ENCODE results near the gene CDC42BPA. TPM values are rescaled to one million over a fixed set of nuclear protein-coding genes. Genes with fewer than 3 reads are reported as not detected.
A peak's percentile ranks its signal among the peaks of the same experiment; 100 is the strongest.

CDC42BPA gene
- total and polyA plus RNA-seq, 2 of the 8 experiments (the other 6 are each of a cell fraction or from before 2014, with no cell fraction given): 7.1 to 28.5 TPM

DNA sequence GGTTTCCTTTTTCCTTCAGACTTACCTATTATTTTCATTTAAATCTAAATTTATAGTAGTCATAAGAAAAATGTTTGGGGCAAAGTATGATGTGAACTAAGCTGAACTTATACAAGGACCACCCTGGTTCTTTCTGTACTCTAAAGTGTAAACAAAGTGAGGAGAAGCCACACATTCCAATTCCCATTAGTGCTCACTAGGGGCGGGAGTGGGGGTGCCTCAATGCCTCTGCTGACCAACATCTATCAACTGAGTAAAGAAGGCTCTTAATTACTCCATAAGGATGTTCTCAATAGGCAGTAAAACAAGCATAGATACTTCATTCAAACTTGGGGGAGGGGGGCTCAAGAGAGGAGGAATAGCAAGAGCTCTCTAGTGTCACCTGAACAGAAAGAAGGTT is 151.7 kb downstream of the CDC42BPA start:
- ChIA-PET POLR2A (ENCODE audit: partially characterized antibody) (interaction anchor here (0.6 kb wide), 1 partner anchor 66 kb away, joined by 3 read pairs; no protein-coding TSS in a partner anchor), CTCF (ENCODE audit: partially characterized antibody) (interaction anchor here (1.0 to 1.4 kb wide), 3 partner anchors 12 to 35 kb away, joined by 3 to 7 read pairs (median 5); no protein-coding TSS in a partner anchor)
- H3K14ac ChIP-seq (ENCODE audit: insufficient read length): no peak overlapping the region
- H4K8ac ChIP-seq (ENCODE audit: extremely low read depth, insufficient read depth, low read length): no peak overlapping the region
- no peak overlapping the region for H2BK15ac ChIP-seq (ENCODE audit: low read length)
- no peaks in the 10 kb centered on the region for H3K79me1 ChIP-seq (ENCODE audit: low read depth, low read length)
- H3K4ac ChIP-seq (replicated peaks; ENCODE audit: insufficient read length, low read depth, low read length): no peak overlapping the region
- no peaks in the 10 kb centered on the region for H3K9me3 ChIP-seq (ENCODE audit: insufficient read depth in 2 of 2, low read depth in 1 of 2, low read length in 1 of 2)
- no peak overlapping the region for H2BK5ac ChIP-seq (ENCODE audit: low read depth, low read length)
- no peak overlapping the region for H2AFZ ChIP-seq (ENCODE audit: low read length)
- TF ChIP-seq RAD21 (IDR thresholded peaks at IDR 0.05 in 1 of 2, conservative IDR thresholded peaks at IDR 0.05 in 1 of 2; ENCODE audit: low read depth in 2 of 2, low read length in 2 of 2) (peak in 1 of 2 experiments; percentile 22; a peak in 2 of 4 replicates), RXRA (IDR thresholded peaks at IDR 0.05; ENCODE audit: insufficient read depth, low read depth, low read length) (no peak), TEAD4 (IDR thresholded peaks at IDR 0.05; ENCODE audit: low read depth, low read length) (0 out of 2 replicates have a peak, but pooled peaks have one; percentile 16), GABPA (IDR thresholded peaks at IDR 0.05; ENCODE audit: borderline replicate concordance, insufficient read depth, low read length) (no peak)
- TF ChIP-seq, protein P1, sequence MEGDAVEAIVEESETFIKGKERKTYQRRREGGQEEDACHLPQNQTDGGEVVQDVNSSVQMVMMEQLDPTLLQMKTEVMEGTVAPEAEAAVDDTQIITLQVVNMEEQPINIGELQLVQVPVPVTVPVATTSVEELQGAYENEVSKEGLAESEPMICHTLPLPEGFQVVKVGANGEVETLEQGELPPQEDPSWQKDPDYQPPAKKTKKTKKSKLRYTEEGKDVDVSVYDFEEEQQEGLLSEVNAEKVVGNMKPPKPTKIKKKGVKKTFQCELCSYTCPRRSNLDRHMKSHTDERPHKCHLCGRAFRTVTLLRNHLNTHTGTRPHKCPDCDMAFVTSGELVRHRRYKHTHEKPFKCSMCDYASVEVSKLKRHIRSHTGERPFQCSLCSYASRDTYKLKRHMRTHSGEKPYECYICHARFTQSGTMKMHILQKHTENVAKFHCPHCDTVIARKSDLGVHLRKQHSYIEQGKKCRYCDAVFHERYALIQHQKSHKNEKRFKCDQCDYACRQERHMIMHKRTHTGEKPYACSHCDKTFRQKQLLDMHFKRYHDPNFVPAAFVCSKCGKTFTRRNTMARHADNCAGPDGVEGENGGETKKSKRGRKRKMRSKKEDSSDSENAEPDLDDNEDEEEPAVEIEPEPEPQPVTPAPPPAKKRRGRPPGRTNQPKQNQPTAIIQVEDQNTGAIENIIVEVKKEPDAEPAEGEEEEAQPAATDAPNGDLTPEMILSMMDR (IDR thresholded peaks at IDR 0.05; ENCODE audit: control extremely low read depth in 1 of 3, insufficient read depth in 1 of 3, low read depth in 1 of 3, low read length in 3 of 3): peak in 1 of 3 experiments; percentile 6; a peak in 1 of 4 replicates
- no peaks in the 10 kb centered on the region for H4K20me1 ChIP-seq (replicated peaks in 1 of 2; ENCODE audit: control insufficient read depth in 1 of 2, insufficient read depth in 2 of 2, low read length in 2 of 2)
- H3K36me3 ChIP-seq (ENCODE audit: control insufficient read depth in 2 of 4, insufficient read depth in 4 of 4, low read length in 3 of 4): no peaks in the 10 kb centered on the region
- peaks cover 0 to 1% (median 0%) of the 10 kb centered on the region in 4 experiments; a peak in 1 of 7 replicates for H3K27me3 ChIP-seq (replicated peaks in 1 of 4; ENCODE audit: control insufficient read depth in 3 of 4, extremely low read depth in 1 of 4, insufficient read depth in 3 of 4, low read length in 3 of 4)
- H3K4me3 ChIP-seq (ENCODE audit: extremely low read depth in 1 of 4, insufficient read depth in 2 of 4, low read depth in 3 of 4, low read length in 4 of 4): no peak overlapping the region
- H4K5ac ChIP-seq (ENCODE audit: insufficient read length, low read depth, low read length): no peak overlapping the region
- no peak overlapping the region for H3K23ac ChIP-seq (ENCODE audit: insufficient read length)
- H3K4me2 ChIP-seq (ENCODE audit: insufficient read depth in 1 of 2, low read depth in 2 of 2, low read length in 2 of 2): no peak overlapping the region
- H2BK20ac ChIP-seq (ENCODE audit: low read length): no peak overlapping the region
- FAIRE-seq (no peak), DNase-seq (ENCODE audit: low read depth in 1 of 2, low spot score in 2 of 2) (no peak)
- no peak overlapping the region for H2AK5ac ChIP-seq (ENCODE audit: low read depth, low read length)
- H4K91ac ChIP-seq (replicated peaks; ENCODE audit: insufficient read length, low read length): no peak overlapping the region
- no peak overlapping the region for H3K18ac ChIP-seq (ENCODE audit: extremely low read depth, low read length)
- no peak overlapping the region for H3K27ac ChIP-seq (ENCODE audit: low read depth, low read length)
- H3K56ac ChIP-seq (replicated peaks; ENCODE audit: insufficient read length, low read depth, low read length): no peak overlapping the region
- H2BK120ac ChIP-seq (replicated peaks; ENCODE audit: low read depth, low read length): no peak overlapping the region
- no peaks in the 10 kb centered on the region; a peak in 1 of 7 replicates for H3K4me1 ChIP-seq (replicated peaks in 1 of 4; ENCODE audit: control insufficient read depth in 3 of 4, insufficient read depth in 4 of 4, low read length in 3 of 4)
- H3K9ac ChIP-seq (replicated peaks in 1 of 4; ENCODE audit: extremely low read depth in 1 of 4, low read depth in 3 of 4, low read length in 3 of 4): no peak overlapping the region
- H3K23me2 ChIP-seq (ENCODE audit: low read depth, low read length): no peaks in the 10 kb centered on the region
- H2BK12ac ChIP-seq (ENCODE audit: low read depth, low read length): no peak overlapping the region
- H3K79me2 ChIP-seq (ENCODE audit: control insufficient read depth in 1 of 2, insufficient read depth in 2 of 2, low read length in 2 of 2): 0 out of 4 replicates have a peak, but pooled peaks cover 0 to 2% of the 10 kb centered on the region in 2 experiments
- 44% methylated on average over 1 of the region's 1 CpG; no CpG with 5 or more reads in 1 of the 2 experiments for WGBS, 2 experiments (ENCODE audit: extremely low coverage in 1 of 2, insufficient coverage in 1 of 2, insufficient read length in 1 of 2, insufficient replicate concordance in 2 of 2, low coverage in 1 of 2, low lambda C conversion rate in 2 of 2, missing lambda C conversion rate in 1 of 2)

Measured in H1 (cell line).